MCF 10A (cell line): Measurements from ENCODE around the gene PPP1R14C. TPM values are rescaled to one million over a fixed set of nuclear protein-coding genes. Genes with fewer than 3 reads are reported as not detected.

Experiments
- Bru-seq: library from RNA; stranded (reverse); fragments of 400-500 nt; gene quantifications from one replicate; lab custom pipeline; 2021; lab: Mats Ljungman, UMichigan
- BruChase-seq, 2 experiments: library from RNA; stranded (reverse); fragments of 400-500 nt; gene quantifications; one replicate each; lab custom pipeline; 2021; lab: Mats Ljungman, UMichigan
- BruUV-seq: library from RNA; stranded (reverse); fragments of 400-500 nt; replicated peaks from 2 replicates; lab custom pipeline; 2021; lab: Mats Ljungman, UMichigan
- CTCF ChIA-PET: fragments of 300-600 bp; sonication (Branson Sonifier 250); formaldehyde crosslinking; extraction: SDS; loops from one replicate; lab custom pipeline; 2021; ENCODE audit warnings: antibody characterized with exemption, inconsistent platforms; lab: Yijun Ruan, JAX
- POLR2A ChIA-PET: fragments of 300-600, 350-650 bp; sonication (Branson Sonifier 250); formaldehyde crosslinking; extraction: SDS; loops from one replicate; lab custom pipeline; 2020; ENCODE audit warnings: antibody characterized with exemption, inconsistent platforms; lab: Yijun Ruan, JAX
- DNase-seq: peaks from one replicate; pipeline ENCODE4 v3.0.0-alpha.2; 2018; ENCODE audit not compliant: unreplicated experiment
- H3K27ac Mint-ChIP-seq: one replicate; pipeline ENCODE4 v1.8.0; 2022; ENCODE audit warnings: mild to moderate bottlenecking, low read depth, mixed read lengths; ENCODE audit not compliant: unreplicated experiment
- H3K27me3 Mint-ChIP-seq: one replicate; pipeline ENCODE4 v1.8.0; 2022; ENCODE audit warnings: mixed read lengths; ENCODE audit not compliant: insufficient read depth, unreplicated experiment
- H3K36me3 Mint-ChIP-seq: one replicate; pipeline ENCODE4 v1.8.0; 2022; ENCODE audit warnings: mild to moderate bottlenecking, moderate library complexity, mixed read lengths; ENCODE audit not compliant: insufficient read depth, unreplicated experiment
- H3K4me1 Mint-ChIP-seq: one replicate; pipeline ENCODE4 v1.8.0; 2022; ENCODE audit warnings: mixed read lengths; ENCODE audit not compliant: insufficient read depth, unreplicated experiment
- H3K4me3 Mint-ChIP-seq: one replicate; pipeline ENCODE4 v1.8.0; 2022; ENCODE audit warnings: mild to moderate bottlenecking, moderate library complexity, mixed read lengths; ENCODE audit not compliant: unreplicated experiment
- H3K9me3 Mint-ChIP-seq: one replicate; pipeline ENCODE4 v1.8.0; 2022; ENCODE audit warnings: mixed read lengths; ENCODE audit not compliant: unreplicated experiment
- intact Hi-C: fragments of 100-400 bp; cut with micrococcal nuclease; formaldehyde crosslinking; loops from 2 replicates; pipeline ENCODE4 v1.14.1; 2022
- long read RNA-seq: library from polyadenylated mRNA; stranded (forward); transcript quantifications from one replicate; pipeline ENCODE4 v2.0.0, GENCODE V29; 2022
- total RNA-seq: library from RNA; stranded (reverse); gene quantifications from 2 replicates; pipeline ENCODE4 v1.2.3, GENCODE V29; 2022
- TF ChIP-seq, protein P1 (sequence below): fragments of 200-600 bp; IDR thresholded peaks from one replicate; pipeline ENCODE4 v1.8.0; 2022; ENCODE audit warnings: antibody characterized with exemption, mild to moderate bottlenecking; ENCODE audit not compliant: unreplicated experiment

The PPP1R14C gene, protein sequence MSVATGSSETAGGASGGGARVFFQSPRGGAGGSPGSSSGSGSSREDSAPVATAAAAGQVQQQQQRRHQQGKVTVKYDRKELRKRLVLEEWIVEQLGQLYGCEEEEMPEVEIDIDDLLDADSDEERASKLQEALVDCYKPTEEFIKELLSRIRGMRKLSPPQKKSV
- total RNA-seq (32.0 and 38.7 TPM in 2 replicates), Bru-seq, nascent RNA (percentile 78 among the genes with signal in this experiment), BruChase-seq, experiment 1, labeled RNA remaining after a 6-hour chase (percentile 74 among the genes with signal in this experiment), BruChase-seq, experiment 2, labeled RNA remaining after a 2-hour chase (percentile 69 among the genes with signal in this experiment)
- long read RNA-seq, transcript PPP1R14C-201 (4 exons, 2,152 nt) = major isoform, 122 of 130 reads
- long read RNA-seq, partial matches to known transcripts = 1 of 130 reads
- long read RNA-seq, other reads (novel, unspliced or antisense) = 7 of 130 reads

DNA sequence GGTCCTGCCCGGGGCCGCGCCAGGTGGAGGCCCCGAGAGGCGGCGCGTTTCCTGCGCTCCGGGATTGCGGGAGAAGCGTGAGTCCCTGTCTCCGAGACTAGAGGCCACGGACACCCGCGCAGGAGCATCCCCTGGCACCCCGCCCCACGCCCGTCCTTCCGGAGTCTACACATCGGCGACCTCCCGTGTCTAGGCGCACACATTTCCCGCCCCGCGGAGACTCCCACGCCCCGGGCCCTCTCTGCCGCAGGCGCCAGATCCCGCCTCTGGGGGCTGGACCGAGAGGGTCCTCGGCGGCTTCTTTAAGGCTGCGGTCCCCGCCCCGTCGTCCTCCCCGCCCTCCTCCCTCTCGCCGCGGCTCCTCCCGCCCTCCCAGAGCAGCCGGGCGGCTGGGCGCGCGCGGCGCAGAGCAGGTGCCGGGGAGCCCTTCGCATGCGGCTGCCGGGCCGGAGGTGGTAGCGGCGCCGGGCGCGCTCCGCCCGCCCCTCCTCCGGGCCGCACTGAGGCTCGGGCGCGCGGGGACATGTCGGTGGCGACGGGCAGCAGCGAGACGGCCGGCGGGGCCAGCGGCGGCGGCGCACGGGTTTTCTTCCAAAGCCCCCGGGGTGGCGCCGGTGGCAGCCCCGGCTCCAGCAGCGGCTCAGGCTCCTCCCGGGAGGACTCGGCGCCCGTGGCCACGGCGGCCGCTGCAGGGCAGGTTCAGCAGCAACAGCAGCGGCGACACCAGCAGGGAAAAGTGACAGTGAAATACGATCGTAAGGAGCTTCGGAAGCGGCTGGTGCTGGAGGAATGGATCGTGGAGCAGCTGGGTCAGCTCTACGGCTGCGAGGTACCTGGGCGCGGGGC is at the start of gene PPP1R14C:
PPP1R14C (plus strand) TSS at position 375 of the 846 bp plus-strand sequence; CDS start at position 524, 149 bp downstream.
- TF ChIP-seq, protein P1, sequence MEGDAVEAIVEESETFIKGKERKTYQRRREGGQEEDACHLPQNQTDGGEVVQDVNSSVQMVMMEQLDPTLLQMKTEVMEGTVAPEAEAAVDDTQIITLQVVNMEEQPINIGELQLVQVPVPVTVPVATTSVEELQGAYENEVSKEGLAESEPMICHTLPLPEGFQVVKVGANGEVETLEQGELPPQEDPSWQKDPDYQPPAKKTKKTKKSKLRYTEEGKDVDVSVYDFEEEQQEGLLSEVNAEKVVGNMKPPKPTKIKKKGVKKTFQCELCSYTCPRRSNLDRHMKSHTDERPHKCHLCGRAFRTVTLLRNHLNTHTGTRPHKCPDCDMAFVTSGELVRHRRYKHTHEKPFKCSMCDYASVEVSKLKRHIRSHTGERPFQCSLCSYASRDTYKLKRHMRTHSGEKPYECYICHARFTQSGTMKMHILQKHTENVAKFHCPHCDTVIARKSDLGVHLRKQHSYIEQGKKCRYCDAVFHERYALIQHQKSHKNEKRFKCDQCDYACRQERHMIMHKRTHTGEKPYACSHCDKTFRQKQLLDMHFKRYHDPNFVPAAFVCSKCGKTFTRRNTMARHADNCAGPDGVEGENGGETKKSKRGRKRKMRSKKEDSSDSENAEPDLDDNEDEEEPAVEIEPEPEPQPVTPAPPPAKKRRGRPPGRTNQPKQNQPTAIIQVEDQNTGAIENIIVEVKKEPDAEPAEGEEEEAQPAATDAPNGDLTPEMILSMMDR = no peak
- peak within 1 kb of the TSS; percentile 96 for H3K27ac Mint-ChIP-seq
- POLR2A ChIA-PET = interaction anchor here (0.6 to 9.2 kb wide), 23 partner anchors 8 to 393 kb away, joined by 3 to 246 read pairs (median 5); partner anchors contain the start of gene PCMT1
- no TSS peak for BruUV-seq
- H3K36me3 Mint-ChIP-seq = peaks cover 8% of the 10 kb centered on the region
- intact Hi-C loops = loop anchor here (1.0 to 10.0 kb wide), 4 partner anchors 59 to 252 kb away; no protein-coding TSS in a partner anchor
- H3K4me1 Mint-ChIP-seq = peaks cover 35% of the 10 kb centered on the region
- DNase-seq = peak; percentile 65
- no peaks in the 10 kb centered on the region for H3K27me3 Mint-ChIP-seq
- CTCF ChIA-PET = interaction anchor here (0.8 to 2.7 kb wide), 13 partner anchors 9 to 252 kb away, joined by 3 to 14 read pairs (median 6); no protein-coding TSS in a partner anchor
- H3K9me3 Mint-ChIP-seq = no peaks in the 10 kb centered on the region
- peak within 1 kb of the TSS; percentile 83 for H3K4me3 Mint-ChIP-seq

DNA sequence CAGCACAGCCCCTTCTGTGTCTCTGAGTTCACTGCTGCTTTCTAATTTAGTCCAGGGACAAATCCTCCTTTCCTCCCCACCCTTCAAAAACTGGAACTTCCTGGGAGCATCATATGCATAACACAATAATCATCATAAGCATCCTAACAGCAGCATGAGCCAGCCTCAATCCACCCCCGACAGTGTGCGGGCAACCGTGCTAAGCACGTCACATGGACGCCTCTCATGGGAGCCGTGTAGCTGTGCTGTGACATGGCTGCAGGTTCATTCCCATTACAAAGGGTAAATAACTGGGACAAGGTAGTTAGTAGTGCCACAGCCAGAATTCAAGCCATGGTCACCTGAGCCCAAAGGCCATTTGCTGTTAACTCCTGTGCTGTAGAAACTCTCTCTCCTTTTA is 49.4 kb upstream of the PPP1R14C start:
- TF ChIP-seq, protein P1 = no peak
- Mint-ChIP-seq H3K27ac (no peak overlapping the region), H3K27me3 (peaks cover 15% of the 10 kb centered on the region), H3K4me3 (no peak overlapping the region), H3K36me3 (no peaks in the 10 kb centered on the region), H3K9me3 (no peaks in the 10 kb centered on the region), H3K4me1 (no peaks in the 10 kb centered on the region)
- no TSS peak for BruUV-seq
- DNase-seq = no peak
- intact Hi-C loops = no loop called here
- ChIA-PET POLR2A (no interaction called here), CTCF (interaction anchor here (0.5 to 1.3 kb wide), 2 partner anchors 11 to 118 kb away, joined by 3 read pairs; no protein-coding TSS in a partner anchor)

DNA sequence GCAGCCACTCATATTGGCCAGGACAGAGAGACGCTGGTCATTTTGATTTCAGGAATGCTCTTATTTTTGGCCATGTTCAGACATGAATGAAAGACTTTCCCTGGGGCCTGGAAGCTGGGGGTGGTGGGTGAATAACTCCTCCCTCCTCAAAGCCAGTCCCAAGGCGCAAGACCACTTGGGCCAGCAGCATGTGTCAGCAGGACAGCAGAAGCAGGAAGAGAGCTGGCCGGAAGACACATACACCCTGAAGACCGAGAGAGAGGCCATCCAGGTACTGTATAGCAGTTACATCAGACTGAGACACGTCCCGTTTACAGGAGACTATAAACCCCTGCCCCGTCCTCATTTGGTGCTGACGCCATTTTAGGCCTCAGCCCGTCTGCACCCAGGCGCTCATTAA is 44.7 kb upstream of the PPP1R14C start:
- no peak for DNase-seq
- no peak overlapping the region for H3K4me3 Mint-ChIP-seq
- TF ChIP-seq, protein P1 = no peak
- intact Hi-C loops = no loop called here
- H3K27ac Mint-ChIP-seq = no peak overlapping the region
- CTCF ChIA-PET = interaction anchor here (1.0 to 1.1 kb wide), 2 partner anchors 9 to 50 kb away, joined by 3 to 6 read pairs; no protein-coding TSS in a partner anchor
- H3K9me3 Mint-ChIP-seq = no peaks in the 10 kb centered on the region
- BruUV-seq = no TSS peak
- no peaks in the 10 kb centered on the region for H3K36me3 Mint-ChIP-seq
- H3K27me3 Mint-ChIP-seq = peaks cover 15% of the 10 kb centered on the region
- POLR2A ChIA-PET = no interaction called here
- no peaks in the 10 kb centered on the region for H3K4me1 Mint-ChIP-seq
